D341Med (cell line): ENCODE measurements around the gene SPSB1.

Experiments
- DNase-seq: peaks from one replicate; pipeline ENCODE4 v3.0.0; 2012; ENCODE audit warnings: low spot score

Gene SPSB1

GRCh38 chr1:9292361-9293240 lies at the start of gene SPSB1:
Gene SPSB1 (plus strand): TSS chr1:9292894. CDS start chr1:9355892, 62,998 bp downstream.
- peak; percentile 90 for DNase-seq

- DNase-seq = no peak
Observed at GRCh38 chr1:9243066-9243739, 49.5 kb upstream of the SPSB1 start.

GRCh38 chr1:9244501-9245229 lies 48.0 kb upstream of the SPSB1 start:
- DNase-seq = no peak

- no peak for DNase-seq
Observed at GRCh38 chr1:9245230-9245619, 47.5 kb upstream of the SPSB1 start.

GRCh38 chr1:9245661-9246060 lies 47.0 kb upstream of the SPSB1 start:
- no peak for DNase-seq

- DNase-seq = no peak
Observed at GRCh38 chr1:9246215-9246614, 46.5 kb upstream of the SPSB1 start.

- no peak for DNase-seq
Observed at GRCh38 chr1:9246841-9247785, 45.6 kb upstream of the SPSB1 start.

- DNase-seq = no peak
Observed at GRCh38 chr1:9247894-9248293, 44.8 kb upstream of the SPSB1 start.

GRCh38 chr1:9248341-9249262 lies 44.1 kb upstream of the SPSB1 start:
- DNase-seq = no peak

- DNase-seq = no peak
Observed at GRCh38 chr1:9249263-9249533, 43.5 kb upstream of the SPSB1 start.

GRCh38 chr1:9249534-9250410 lies 42.9 kb upstream of the SPSB1 start:
- peak; percentile 76 for DNase-seq

GRCh38 chr1:9250411-9251381 lies 42.0 kb upstream of the SPSB1 start:
- DNase-seq = no peak

GRCh38 chr1:9251501-9251900 lies 41.2 kb upstream of the SPSB1 start:
- no peak for DNase-seq

- DNase-seq = no peak
Observed at GRCh38 chr1:9253004-9253403, 39.7 kb upstream of the SPSB1 start.

- DNase-seq = no peak
Observed at GRCh38 chr1:9253453-9254105, 39.1 kb upstream of the SPSB1 start.

- no peak for DNase-seq
Observed at GRCh38 chr1:9256332-9256731, 36.4 kb upstream of the SPSB1 start.

GRCh38 chr1:9257851-9258250 lies 34.8 kb upstream of the SPSB1 start:
- DNase-seq = no peak

- DNase-seq = no peak
Observed at GRCh38 chr1:9258629-9259028, 34.1 kb upstream of the SPSB1 start.
